Myocyte (in vitro differentiated cells): ENCODE measurements around the gene AMOTL1. TPM values are rescaled to one million over a fixed set of nuclear protein-coding genes. Genes with fewer than 3 reads are reported as not detected.

Experiments
- DNase-seq: peaks from one replicate; pipeline ENCODE4 v3.0.0-alpha.2; 2012; ENCODE audit warnings: low read depth
- total RNA-seq: library from RNA; depleted of rRNA; stranded (reverse); fragments of >200 nt; gene quantifications from 2 replicates; pipeline ENCODE4 v1.2.3, GENCODE V29; 2014

Gene AMOTL1
- total RNA-seq, 1 donor from 2014 or later = 77.3 TPM

DNA sequence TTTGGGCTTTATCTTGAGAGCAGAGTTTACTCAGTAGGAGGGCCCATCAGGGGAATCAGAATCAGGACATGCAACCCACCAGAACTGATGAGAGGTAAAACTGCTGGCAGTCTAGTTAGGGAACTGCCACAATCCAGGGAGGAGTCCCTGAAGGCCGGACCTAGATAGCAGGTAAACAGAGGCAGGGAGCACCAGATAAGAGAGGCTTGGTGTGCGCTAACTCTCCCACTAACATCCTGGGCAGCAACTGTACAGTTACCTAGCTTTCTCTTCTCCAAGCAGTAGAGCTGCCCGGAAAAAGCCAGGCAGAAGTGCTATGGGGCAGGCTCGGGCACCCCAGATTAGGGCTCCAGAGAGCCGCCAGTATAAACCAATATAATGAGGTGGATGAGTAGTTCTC lies 865 bp upstream of the AMOTL1 start:
- DNase-seq = no peak

DNA sequence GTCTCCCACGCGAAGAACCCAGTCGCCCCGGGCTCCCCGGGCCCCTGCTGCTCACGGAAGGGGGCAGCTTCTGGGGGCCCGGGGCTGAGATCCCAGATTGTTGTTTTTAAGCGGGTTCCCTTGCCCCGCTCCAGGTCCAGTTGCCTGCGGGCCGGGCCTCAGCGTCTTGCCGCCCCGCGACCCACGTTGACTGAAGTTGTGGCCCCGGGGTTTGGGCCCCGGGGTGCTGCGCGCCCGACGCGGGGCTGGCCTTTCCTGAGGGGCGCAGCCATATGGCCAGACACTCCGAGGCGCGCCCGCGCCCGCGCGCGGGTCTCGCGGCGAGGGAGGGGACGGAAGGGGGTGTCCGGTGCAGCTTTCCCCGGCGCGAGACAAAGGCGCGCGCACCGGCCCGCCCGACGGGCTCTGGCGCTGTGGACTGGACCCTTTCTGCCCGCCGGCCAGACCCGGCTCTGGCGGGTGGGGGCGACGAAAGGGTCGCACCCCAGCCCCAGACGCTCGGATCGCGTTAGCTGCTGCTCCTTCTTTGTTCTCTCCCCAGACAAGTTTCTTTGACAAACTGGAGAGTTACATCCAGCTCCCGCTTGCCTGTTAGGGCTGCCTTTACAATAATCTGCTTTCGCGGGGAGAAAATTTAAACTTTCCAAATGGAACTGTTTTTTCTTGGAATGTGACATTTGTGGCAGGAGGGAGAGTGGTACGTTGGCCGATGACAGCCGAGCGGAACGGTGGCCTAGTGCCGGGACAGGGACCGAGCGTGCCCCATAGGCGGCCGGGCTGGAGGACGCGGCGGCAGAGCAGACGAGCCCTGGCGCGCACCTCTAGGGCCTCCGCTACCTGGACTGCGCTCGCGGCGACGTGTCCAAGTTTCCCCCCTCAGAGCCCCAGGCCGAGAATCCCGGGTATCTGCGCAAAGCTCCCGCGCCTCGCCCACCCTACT lies 716 bp downstream of the AMOTL1 start:
- peak; percentile 61 for DNase-seq

DNA sequence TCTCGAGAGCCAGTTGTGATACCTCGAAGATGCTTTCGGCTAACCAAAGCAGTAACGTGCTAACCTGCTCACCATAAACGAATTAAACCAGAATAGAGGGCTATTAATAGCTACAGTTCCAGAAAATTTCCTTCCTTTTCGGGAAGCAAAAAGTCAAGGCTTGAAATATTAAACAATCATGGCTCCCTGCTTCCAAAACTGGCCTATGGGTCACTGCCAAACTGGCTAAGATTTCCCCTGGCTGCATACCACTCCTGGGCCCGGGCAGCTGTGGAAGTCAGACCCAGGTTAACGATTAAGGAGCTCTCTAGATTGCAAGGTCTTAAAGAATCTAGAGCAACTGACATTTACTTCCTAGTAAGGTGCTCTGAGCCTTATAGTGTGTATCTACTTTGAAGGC lies 1.7 kb downstream of the AMOTL1 start:
- peak; percentile 47 for DNase-seq

DNA sequence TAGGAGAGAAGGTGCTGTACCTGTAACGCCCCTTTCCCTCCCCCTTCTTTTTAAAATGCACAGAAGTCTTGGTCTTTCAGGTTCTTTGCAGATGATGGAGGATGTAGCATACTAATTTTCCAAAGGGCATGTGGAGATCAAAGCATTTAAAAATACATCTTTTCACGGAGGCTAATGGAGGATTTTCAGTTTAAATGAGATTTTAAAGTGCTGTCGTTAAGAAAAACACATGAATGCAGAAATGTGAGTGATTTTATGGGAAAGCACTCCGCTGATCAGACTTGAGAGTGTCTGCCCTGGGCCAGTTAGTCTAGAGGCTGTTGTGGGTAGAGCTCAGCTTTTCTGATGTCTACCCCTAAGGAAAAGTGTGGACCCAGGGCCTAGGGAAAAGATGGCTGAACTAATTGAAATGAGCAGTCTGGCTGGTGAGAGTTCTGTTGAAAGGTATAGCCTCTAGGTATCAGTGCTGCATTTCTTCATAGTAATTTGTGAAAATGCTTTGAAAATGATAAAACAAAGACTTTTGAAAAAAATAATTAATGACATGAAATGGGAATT lies 2.5 kb downstream of the AMOTL1 start:
- DNase-seq = no peak

DNA sequence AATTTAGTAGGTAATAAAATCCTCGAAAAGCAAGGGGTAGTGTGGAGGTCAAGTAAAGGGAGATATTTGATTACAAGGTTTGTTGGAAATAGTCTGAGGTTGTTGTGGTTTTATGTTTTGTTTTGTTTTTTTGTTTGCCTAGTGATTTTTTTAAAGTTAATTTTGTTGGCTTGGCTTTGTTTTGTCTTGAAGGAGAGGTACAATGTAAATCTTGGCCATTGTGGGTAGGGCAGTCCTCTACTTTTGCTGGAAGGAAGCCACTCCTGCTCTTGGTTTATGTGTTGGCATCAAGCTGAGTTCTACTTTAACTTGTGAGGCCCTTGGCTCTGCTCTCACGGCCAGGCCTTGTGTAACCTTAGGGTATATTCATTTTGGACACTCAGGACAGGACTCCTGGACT lies 3.2 kb downstream of the AMOTL1 start:
- peak; percentile 20 for DNase-seq

DNA sequence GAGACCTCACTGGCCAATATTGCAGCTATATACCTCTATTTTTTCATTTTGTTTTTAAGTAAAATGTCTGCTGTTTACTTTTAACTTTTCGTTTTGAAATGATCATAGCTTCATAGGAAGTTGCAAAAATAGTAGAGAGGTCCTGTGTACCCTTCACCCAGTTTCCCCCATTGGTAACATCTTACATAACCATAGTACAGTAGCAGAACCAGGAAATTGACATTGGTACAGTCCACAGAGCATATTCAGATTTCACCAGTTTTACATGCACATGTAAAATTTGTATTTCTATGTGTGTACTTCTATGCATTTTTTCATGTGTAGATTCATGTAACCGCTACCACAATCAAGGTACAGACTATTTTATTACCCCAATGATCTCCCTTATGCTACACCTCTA lies 3.8 kb downstream of the AMOTL1 start:
- DNase-seq = no peak

DNA sequence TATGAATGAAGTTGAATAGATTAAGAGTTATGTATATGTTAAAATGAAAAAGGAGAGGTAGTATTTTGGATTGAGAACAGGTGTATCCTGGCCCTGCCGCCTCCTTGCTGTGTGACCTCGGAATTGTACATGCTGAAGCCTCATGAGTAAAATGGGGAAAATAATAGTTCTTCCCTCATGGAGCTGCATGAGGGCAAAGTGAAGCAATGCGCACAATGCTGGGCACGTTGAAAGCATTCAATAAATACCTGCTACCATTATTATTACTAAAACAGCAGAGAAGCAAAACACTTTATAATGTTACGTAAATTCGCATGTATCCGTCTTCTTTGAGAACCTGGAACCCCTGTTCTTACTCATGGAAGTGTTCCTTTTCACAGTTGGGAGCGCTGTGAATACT lies 5.7 kb downstream of the AMOTL1 start:
- no peak for DNase-seq

DNA sequence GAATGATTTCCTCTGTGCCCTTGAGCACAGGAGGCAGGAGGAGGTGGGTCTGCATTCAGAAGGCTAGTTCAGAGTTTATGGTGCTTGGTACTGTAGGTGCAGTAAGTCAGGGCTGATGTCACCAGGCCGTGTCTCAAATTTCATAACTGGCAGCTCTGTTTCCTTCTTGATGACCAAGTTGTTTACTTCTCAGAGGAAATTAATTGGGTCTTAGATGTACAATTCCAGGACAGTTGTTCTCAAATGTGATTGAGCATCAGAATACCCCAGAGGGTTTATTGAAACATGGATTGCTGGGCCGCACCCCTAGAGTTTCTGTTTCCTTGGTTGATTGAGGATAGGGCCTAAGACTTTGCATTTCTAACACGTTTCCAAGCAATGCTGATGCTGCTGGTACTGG lies 6.2 kb downstream of the AMOTL1 start:
- peak; percentile 43 for DNase-seq

DNA sequence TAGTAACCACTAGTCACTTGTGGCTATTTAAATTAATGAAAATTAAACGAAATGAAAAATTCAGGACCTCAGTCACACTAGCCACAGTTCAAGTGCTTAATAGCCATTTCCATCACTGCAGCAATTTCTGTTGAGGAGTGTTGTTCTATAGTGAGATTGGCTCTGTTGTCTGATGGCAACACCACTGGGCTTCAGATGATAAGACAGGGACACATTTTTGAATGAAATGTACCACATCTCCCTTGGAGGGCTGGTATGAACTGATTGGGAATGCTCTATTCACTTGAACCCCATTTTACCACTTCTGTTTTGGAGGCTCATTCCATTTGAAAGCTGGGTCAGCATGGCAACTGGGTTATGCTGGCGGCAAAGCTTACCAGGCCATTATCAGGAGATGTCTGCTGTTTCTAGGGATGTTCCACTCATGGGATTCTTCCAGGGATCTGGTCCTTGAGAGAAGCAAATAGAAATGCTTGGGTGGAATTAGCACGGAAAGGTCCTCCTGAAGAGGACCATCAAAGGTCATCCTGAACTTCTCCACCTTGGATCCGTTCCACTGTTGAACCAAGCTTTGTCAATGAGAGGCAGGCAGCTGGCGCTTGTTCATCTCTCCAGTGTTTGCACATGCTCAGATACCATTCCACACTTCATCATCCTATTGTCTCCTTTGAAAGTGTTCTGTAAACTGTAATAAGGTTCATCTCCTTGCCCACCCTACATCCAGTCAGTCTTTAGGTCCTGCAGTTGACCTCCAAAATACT lies 7.6 kb downstream of the AMOTL1 start:
- DNase-seq = peak; percentile 35

DNA sequence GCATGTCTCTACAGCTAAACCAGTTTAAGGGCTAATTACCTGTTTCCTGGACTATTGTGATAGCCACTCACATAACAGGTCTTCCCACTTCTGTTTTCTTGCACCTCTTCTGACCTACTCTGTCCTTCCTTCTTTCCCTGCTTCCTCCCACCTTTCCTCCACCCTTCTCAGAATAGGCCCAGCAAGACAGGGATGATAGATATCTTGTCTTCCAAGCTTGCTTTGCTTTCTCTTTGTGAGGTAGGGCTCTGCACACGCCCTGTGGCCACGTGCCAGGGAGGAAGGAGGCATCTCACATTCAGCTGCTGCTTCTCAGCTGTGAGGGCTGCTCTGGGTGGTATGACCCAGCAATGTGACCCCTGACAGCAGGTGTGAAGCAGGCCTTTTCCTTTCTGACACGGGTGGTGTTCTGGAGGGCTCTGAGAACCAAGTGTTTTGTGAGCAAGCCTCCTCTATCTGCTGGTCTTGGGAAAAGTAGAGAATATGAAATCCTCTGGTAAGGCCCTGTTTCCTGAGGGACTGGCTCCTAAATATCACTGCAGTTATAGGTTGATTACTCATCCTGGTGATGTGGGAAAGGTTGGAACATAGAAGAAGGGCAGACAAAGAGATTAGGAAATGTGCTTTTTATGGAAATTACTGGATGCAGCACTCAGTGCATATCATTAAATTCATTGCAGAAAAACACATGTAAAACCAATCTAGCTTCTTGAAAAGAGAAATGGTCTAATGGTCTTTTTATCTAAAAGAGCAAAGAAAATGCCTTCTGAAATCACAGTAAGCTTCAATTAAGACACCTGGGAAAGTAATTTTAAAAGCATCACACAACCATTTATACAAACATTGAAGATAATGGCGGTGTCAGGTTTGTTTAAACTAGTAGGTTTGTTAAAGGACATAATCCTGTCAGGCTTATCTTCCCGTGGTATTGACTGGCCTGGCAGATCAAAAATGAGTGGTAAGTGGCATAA lies 8.5 kb downstream of the AMOTL1 start:
- peak; percentile 96 for DNase-seq

DNA sequence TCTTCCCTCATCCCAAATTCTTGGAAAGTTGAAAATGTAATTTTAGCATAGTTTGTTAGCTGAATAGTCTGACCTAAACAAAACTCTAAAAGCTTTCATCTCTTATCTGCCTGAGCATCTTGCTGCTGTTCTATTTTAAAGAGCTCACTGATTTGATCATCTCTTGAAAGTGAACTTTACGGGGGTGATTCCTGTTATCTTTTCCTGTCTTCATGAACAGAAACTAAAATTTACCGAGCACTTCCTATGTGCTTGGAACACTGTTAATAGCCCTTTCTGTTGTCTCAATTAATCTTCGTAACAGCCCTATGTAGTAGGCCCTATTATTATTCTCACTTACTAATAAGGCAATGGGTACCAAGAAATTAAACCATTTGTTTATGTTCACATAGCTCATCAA lies 12.3 kb downstream of the AMOTL1 start:
- DNase-seq = no peak

DNA sequence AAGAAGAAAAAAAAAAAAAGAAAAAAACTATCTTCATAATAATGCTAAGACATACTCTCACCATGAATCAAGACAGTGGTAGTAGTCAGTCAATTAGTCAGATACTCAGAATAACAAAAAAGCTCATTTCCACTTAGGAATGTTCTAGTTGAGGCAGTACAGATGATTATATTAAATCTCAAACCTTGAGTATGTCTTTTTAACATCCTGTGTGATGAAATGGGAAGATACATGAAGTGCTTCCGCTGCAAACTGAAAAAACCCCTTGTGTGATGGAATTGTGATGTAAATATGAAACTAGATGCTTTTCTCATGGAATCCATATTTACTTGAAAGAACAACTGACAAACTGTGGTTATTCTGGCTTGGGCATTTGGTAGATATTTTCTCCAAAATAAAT lies 13.7 kb downstream of the AMOTL1 start:
- no peak for DNase-seq

DNA sequence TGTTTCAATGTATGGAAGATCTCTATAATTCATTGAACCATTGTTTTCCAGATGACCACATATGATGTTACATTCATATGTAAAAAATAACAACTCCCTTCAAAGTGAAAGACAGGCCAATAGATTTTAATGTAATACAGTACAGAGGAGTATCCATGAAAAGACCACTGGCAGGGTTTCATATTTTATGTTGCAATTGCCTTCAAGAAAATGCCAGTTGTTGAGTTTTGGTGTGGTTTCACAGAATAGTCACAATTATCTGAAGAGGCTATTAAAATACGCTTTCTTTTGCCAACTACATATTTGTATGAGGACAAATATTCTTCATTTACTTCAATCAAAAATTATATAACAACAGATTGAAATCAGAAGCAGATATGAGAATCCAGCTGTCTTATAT lies 14.3 kb downstream of the AMOTL1 start:
- DNase-seq = no peak

DNA sequence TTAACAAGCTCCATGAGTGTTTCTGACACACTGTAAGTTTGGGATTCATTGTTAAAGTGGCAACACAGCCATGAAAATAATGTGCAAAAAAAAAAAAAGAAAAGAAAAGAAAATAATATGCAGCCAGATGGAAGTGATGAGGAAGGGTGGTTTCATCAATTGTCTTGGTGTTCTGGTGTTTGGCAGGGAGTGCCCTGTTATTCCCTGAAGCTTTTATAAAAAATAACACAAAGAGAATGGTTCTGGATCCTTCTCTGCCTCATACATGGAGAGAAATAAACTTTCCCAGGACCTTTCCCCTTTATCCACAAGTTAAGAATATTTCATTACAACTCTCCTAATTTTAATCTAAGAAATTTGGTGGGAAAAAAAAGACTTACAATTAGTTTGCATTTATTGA lies 16.7 kb downstream of the AMOTL1 start:
- no peak for DNase-seq

DNA sequence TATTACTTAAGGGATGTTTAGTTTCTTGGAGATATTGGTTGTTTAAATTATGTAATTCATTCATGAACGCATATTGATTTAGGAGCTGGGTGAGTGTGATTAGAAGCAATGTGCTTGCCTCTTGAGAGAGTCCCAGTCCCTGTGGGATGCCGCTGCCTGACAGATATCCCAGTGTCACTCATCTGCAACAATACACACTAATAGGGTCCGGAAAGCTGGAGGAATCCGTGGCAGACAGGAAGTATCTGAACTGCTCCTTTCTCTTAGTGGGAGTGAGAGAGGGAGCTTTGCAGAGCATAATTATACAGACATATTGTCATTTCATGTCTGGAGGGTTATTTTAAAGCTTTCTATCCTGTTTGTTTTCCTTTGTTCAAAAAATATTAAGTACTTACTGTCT lies 17.4 kb downstream of the AMOTL1 start:
- no peak for DNase-seq

DNA sequence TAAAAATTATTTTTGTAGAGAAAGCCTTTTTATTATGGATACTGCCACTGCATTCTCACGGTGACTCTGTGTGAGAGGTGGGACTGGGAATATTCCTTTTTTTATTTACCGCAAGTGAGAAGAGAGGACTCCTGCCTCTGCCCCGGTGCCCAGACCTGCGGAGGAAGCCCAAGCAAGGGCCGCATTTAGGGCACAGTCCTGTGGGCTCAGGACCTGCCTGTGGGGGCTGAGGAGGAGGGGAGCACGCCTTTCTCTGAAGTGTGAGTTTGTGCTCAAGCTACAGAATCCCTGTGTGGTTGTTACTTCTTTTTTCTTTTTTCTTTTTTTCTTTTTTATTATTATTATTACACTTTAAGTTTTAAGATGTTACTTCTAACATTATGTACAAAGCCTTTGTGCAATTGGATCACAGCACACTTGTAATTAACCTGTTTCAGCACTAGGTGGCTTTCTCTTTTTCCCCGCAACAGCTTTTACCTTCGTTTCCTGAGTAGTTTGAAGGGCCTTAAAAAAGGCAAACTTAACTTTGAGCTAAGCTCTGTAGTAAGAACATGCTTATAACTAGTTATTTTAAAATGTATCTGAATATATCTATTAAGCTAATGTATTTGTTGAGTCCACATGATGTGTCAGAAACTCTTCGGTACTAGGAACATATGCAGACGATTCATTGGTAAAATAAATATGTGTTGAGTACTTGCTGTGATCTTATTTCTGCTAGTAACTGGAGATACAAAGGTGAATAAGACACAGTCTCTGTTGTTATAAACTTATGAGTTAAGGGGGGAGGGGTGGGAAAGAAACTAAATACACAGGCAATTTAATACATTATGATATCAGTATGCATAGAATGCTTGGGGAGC lies 18.3 kb downstream of the AMOTL1 start:
- DNase-seq = peak; percentile 41

DNA sequence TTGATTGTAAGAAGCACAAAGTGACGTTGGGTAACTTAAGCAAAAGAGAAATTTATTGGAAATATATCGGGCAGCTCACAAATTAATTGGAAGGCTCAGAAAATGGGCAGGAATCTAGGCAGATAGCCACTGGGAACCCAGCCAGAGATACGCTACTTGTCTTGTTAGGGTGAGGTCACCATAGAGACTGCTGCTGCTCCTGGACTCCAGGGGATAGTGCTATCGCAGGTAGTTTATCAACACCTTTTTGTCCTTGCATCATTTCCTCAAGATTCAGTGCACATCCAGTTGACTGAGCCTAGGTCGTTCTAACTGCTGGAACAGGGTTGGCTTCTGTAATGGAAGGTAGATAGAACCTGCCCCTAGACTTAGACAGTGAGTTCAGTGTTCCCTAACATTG lies 19.6 kb downstream of the AMOTL1 start:
- DNase-seq = no peak

DNA sequence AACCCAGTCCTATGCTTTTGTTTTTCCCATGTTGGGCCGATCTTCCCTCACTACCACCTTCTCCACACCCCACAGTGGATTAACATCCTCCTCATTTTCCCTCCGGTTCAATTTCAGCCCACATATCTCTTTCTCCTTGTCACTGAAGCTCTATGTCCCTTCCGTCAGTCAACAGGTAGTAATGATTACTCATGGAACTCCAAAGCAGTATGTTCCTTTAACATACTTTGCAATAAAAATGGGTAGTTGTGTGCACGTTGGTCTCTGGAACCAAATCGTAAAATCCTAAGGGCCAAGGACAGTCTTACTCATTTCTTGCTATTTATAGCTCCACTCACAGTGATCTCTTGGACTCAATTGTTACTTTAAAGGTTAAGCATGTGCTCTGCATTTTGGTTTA lies 20.2 kb downstream of the AMOTL1 start:
- no peak for DNase-seq

DNA sequence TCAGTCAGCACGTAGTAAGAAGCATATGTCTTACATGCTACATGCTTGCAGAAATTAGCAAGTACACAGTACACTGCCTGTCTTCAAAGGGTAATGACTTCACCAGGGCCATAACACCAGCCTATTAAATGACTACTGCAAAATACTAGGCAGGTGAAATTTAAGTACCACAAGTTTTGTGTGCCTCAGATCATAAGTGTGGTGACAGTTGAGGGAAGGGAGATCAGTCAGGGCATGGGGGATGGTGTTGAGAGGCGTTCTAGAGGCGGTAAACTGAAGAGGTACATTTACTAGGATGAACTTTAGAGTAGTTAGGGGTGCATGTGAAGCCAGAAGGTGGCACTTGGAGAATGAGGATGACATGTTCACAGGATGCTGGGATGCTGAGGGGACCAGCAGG lies 22.0 kb downstream of the AMOTL1 start:
- DNase-seq = no peak

DNA sequence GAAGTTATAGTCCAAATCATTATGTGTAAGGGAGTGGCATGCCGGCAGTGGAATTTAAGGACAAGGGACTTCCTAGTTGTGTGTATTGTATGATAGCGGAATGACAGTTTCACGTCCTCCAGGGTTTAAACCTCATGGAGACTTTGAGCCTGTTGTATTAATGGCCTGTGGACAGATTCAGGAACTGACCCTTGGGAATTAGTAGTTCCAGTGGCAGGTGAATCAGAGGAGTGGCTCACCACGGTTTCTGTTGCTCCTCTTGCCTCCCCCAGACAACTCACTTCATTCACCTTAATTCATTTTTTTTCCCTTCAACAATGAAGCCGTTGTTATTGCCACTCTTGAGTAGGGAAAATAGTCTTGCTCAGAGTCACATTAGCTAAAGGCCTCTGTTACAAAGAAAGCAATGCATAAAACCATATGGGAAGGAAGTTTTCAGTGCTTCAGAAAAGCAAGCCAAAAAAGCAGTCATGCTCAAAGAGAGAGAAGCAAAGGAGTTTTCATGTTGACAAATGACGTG lies 22.6 kb downstream of the AMOTL1 start:
- peak; percentile 30 for DNase-seq
